HG02798 (cell line): Measurements from ENCODE around the gene MCRS1.
A peak's percentile ranks its signal among the peaks of the same experiment; 100 is the strongest.

Source experiments
- ATAC-seq: cut with Tn5 transposase; IDR thresholded peaks from one replicate; pipeline ENCODE4 v1.9.1; 2021; ENCODE audit warnings: mild to moderate bottlenecking; ENCODE audit not compliant: unreplicated experiment, poor library complexity

Gene MCRS1

GRCh38 chr12:49583366-49584094, 15.6 kb upstream of the MCRS1 start:
- no peak for ATAC-seq

- ATAC-seq = no peak
Observed at GRCh38 chr12:49582850-49583249, 14.9 kb upstream of the MCRS1 start.

- ATAC-seq = no peak
Observed at GRCh38 chr12:49582201-49582600, 14.3 kb upstream of the MCRS1 start.

- peak; percentile 42 for ATAC-seq
Observed at GRCh38 chr12:49580572-49581535, 12.9 kb upstream of the MCRS1 start.

- ATAC-seq = no peak
Observed at GRCh38 chr12:49578471-49579112, 10.7 kb upstream of the MCRS1 start.

GRCh38 chr12:49577589-49578315, 9.8 kb upstream of the MCRS1 start:
- no peak for ATAC-seq

- peak; percentile 15 for ATAC-seq
Observed at GRCh38 chr12:49568442-49569162, 660 bp upstream of the MCRS1 start.

GRCh38 chr12:49567302-49567610, 686 bp downstream of the MCRS1 start:
- peak; percentile 8 for ATAC-seq

GRCh38 chr12:49566361-49566760, 1.6 kb downstream of the MCRS1 start:
- ATAC-seq = no peak

GRCh38 chr12:49565406-49566265, 2.3 kb downstream of the MCRS1 start:
- no peak for ATAC-seq

- no peak for ATAC-seq
Observed at GRCh38 chr12:49564686-49565405, 3.1 kb downstream of the MCRS1 start.

GRCh38 chr12:49563951-49564685, 3.8 kb downstream of the MCRS1 start:
- ATAC-seq = no peak

GRCh38 chr12:49562831-49563230, 5.1 kb downstream of the MCRS1 start:
- no peak for ATAC-seq

- no peak for ATAC-seq
Observed at GRCh38 chr12:49562233-49562632, 5.7 kb downstream of the MCRS1 start.

- no peak for ATAC-seq
Observed at GRCh38 chr12:49560695-49561094, 7.2 kb downstream of the MCRS1 start.

- no peak for ATAC-seq
Observed at GRCh38 chr12:49559011-49559675, 8.8 kb downstream of the MCRS1 start.

GRCh38 chr12:49558526-49558925, 9.4 kb downstream of the MCRS1 start:
- ATAC-seq = no peak
